Cardiac septum (tissue), 1 donor: ENCODE results near the gene TMEM121B. TPM values are rescaled to one million over a fixed set of nuclear protein-coding genes. Genes with fewer than 3 reads are reported as not detected.
A peak's percentile ranks its signal among the peaks of the same experiment; 100 is the strongest.

Experiments
- DNase-seq: peaks from one replicate; pipeline ENCODE4 v3.0.0-alpha.2; 2020; ENCODE audit warnings: low spot score
- intact Hi-C: fragments of 100-400 bp; cut with DNase I; formaldehyde crosslinking; loops from one replicate; pipeline ENCODE4 v1.14.0; 2022
- total RNA-seq: library from RNA; stranded (reverse); fragmentation: NEBNext Ultra II Directional; extraction: Animal tissue kit (Norgen Biotek cat#: 25700); gene quantifications from one replicate; pipeline ENCODE4 v1.2.1, GENCODE V29; 2021
- donor health status: DM: no; HTN: no; CAD: no.

Gene TMEM121B
- total RNA-seq, 1 donor from 2014 or later, result 1.0 TPM

- DNase-seq, result peak; percentile 24
- intact Hi-C loops, result no loop called here
Observed at GRCh38 chr22:17115236-17115635, 5.9 kb downstream of the TMEM121B start.

- intact Hi-C loops, result no loop called here
Observed at GRCh38 chr22:17114898-17115235, 6.3 kb downstream of the TMEM121B start.

GRCh38 chr22:17114173-17114897, 6.8 kb downstream of the TMEM121B start:
- intact Hi-C loops, result no loop called here
- DNase-seq, result peak; percentile 64

More at GRCh38 chr22:17114898-17115235, 6.3 kb downstream of the TMEM121B start:
- no peak for DNase-seq

GRCh38 chr22:17113600-17113999, 7.6 kb downstream of the TMEM121B start:
- DNase-seq, result peak; percentile 38
- intact Hi-C loops, result no loop called here

GRCh38 chr22:17112491-17113042, 8.6 kb downstream of the TMEM121B start:
- peak; percentile 58 for DNase-seq
- intact Hi-C loops, result no loop called here

- intact Hi-C loops, result no loop called here
Observed at GRCh38 chr22:17110791-17111550, 10.2 kb downstream of the TMEM121B start.

GRCh38 chr22:17109976-17110375, 11.2 kb downstream of the TMEM121B start:
- intact Hi-C loops, result no loop called here
- peak; percentile 53 for DNase-seq

More at GRCh38 chr22:17110791-17111550, 10.2 kb downstream of the TMEM121B start:
- DNase-seq, result peak; percentile 70

- intact Hi-C loops, result no loop called here
- DNase-seq, result peak; percentile 59
Observed at GRCh38 chr22:17109113-17109865, 11.9 kb downstream of the TMEM121B start.

GRCh38 chr22:17108256-17109112, 12.7 kb downstream of the TMEM121B start:
- intact Hi-C loops, result no loop called here
- DNase-seq, result peak; percentile 66

GRCh38 chr22:17107547-17107810, 13.7 kb downstream of the TMEM121B start:
- intact Hi-C loops, result no loop called here

GRCh38 chr22:17106785-17107546, 14.2 kb downstream of the TMEM121B start:
- peak; percentile 80 for DNase-seq
- intact Hi-C loops, result no loop called here

More at GRCh38 chr22:17107547-17107810, 13.7 kb downstream of the TMEM121B start:
- no peak for DNase-seq

- intact Hi-C loops, result no loop called here
- DNase-seq, result peak; percentile 80
Observed at GRCh38 chr22:17106161-17106784, 14.9 kb downstream of the TMEM121B start.

GRCh38 chr22:17105143-17106129, 15.7 kb downstream of the TMEM121B start:
- intact Hi-C loops, result no loop called here
- DNase-seq, result peak; percentile 59

GRCh38 chr22:17104336-17104935, 16.7 kb downstream of the TMEM121B start:
- intact Hi-C loops, result no loop called here
- DNase-seq, result peak; percentile 65

GRCh38 chr22:17103351-17103750, 17.8 kb downstream of the TMEM121B start:
- peak; percentile 17 for DNase-seq
- intact Hi-C loops, result no loop called here

GRCh38 chr22:17102297-17102667, 18.9 kb downstream of the TMEM121B start:
- DNase-seq, result peak; percentile 54
- intact Hi-C loops, result no loop called here
